Measurements from ENCODE around the gene RNF182. TPM values are rescaled to one million over a fixed set of nuclear protein-coding genes. Genes with fewer than 3 reads are reported as not detected.

Gene RNF182
- total RNA-seq, 1 donor from 2014 or later: 8.3 TPM

DNA sequence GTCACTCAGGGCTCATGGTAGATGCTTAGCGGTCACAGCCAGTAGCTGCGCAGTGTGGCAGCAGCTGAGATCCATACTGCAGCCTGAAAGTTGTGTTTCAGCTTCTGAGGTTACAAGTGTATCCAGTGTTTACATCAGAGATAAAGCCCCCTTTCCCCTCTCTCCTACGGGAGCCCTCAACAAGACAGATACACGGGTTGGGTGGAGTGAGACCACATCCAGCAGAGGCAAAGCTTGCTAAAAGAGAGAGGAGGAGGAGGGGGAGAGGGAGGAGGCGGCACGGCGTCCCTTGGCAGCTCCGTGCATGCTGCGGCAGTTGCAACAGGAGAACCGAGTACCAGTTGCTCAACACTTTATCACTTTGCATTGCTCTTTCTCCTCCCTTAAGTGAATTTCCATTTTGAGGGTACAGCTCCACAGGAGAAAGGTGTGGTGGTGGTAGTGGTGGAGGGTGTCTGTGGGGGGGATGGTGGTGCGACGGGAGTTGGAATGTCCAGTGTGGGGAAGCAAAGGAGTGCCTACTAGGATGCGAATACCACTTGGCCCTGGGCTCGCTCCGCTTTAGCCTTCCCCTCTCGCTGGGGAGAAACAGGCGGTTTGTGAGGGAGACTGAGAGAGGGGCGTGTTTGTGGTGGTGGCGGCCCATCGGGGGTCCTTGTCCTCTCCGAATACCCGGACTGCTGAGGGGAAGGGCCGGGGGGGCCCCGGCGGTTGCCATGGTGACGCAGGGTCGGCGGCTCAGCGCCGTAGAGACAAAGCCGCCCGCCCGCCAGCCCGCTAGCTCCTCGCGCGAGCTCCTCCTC, 405 bp upstream of the RNF182 start:
- peak overlapping the region; percentile 80 for H3K9ac ChIP-seq (ENCODE audit: low read length)
- H3K79me2 ChIP-seq (ENCODE audit: insufficient read depth, low read length): peaks cover 27% of the 10 kb centered on the region
- Mint-ChIP-seq H3K27ac (ENCODE audit: unreplicated experiment) (peak overlapping the region; percentile 82), H3K36me3 (ENCODE audit: low read depth, unreplicated experiment) (no peaks in the 10 kb centered on the region), H3K27me3 (ENCODE audit: low read depth, unreplicated experiment) (peaks cover 2% of the 10 kb centered on the region), H3K4me1 (ENCODE audit: low read depth, unreplicated experiment) (peaks cover 15% of the 10 kb centered on the region), H3K9me3 (ENCODE audit: unreplicated experiment) (no peaks in the 10 kb centered on the region), H3K4me3 (ENCODE audit: unreplicated experiment) (peak overlapping the region; percentile 90)
- no peak for TF ChIP-seq EZH2 (IDR thresholded peaks at IDR 0.05; ENCODE audit: insufficient read depth, low read length)
- TF ChIP-seq, protein P1, sequence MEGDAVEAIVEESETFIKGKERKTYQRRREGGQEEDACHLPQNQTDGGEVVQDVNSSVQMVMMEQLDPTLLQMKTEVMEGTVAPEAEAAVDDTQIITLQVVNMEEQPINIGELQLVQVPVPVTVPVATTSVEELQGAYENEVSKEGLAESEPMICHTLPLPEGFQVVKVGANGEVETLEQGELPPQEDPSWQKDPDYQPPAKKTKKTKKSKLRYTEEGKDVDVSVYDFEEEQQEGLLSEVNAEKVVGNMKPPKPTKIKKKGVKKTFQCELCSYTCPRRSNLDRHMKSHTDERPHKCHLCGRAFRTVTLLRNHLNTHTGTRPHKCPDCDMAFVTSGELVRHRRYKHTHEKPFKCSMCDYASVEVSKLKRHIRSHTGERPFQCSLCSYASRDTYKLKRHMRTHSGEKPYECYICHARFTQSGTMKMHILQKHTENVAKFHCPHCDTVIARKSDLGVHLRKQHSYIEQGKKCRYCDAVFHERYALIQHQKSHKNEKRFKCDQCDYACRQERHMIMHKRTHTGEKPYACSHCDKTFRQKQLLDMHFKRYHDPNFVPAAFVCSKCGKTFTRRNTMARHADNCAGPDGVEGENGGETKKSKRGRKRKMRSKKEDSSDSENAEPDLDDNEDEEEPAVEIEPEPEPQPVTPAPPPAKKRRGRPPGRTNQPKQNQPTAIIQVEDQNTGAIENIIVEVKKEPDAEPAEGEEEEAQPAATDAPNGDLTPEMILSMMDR (IDR thresholded peaks at IDR 0.05; ENCODE audit: insufficient read depth, low read depth, low read length): no peak
- peak overlapping the region; percentile 92 for H2AFZ ChIP-seq (ENCODE audit: low read depth, low read length)
- DNase-seq (ENCODE audit: low read depth) (peak; percentile 41), FAIRE-seq (no peak)
- H3K27me3 ChIP-seq (ENCODE audit: insufficient read depth, low read length): no peaks in the 10 kb centered on the region
- H3K4me2 ChIP-seq (ENCODE audit: low read length): peak overlapping the region; percentile 95
- peaks cover 6% of the 10 kb centered on the region for H4K20me1 ChIP-seq (ENCODE audit: insufficient read depth, low read length)
- H3K4me1 ChIP-seq (ENCODE audit: insufficient read depth, low read length): peaks cover 17% of the 10 kb centered on the region
- H3K9me3 ChIP-seq (ENCODE audit: insufficient read depth, low read depth, low read length): no peaks in the 10 kb centered on the region
- H3K36me3 ChIP-seq (ENCODE audit: insufficient read depth, low read length): no peaks in the 10 kb centered on the region
- H3K4me3 ChIP-seq (ENCODE audit: insufficient read depth, low read depth, low read length): peak overlapping the region; percentile 64
- peak overlapping the region; percentile 63 for H3K27ac ChIP-seq (ENCODE audit: low read depth, low read length)

DNA sequence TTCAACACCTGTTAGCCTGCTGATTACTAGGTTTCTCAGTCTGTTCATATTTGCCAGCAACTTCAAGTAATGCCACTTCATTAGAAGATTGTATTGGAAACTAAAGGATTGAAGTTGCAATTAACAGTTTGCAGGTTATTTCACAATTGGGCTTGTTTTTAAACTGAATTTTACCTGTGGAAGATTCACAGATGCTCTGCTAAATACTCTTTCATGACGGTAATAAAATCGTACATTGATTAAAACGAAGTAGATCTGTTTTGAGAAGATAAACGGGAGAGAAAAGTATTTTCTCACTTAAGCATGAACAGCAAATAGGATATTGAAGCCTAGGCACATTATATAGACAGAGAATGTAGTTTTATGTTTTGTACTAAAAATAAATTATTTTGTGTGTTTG, 1.6 kb downstream of the RNF182 start:
- Mint-ChIP-seq H3K36me3 (ENCODE audit: low read depth, unreplicated experiment) (no peaks in the 10 kb centered on the region), H3K4me3 (ENCODE audit: unreplicated experiment) (peak overlapping the region; percentile 46), H3K27me3 (ENCODE audit: low read depth, unreplicated experiment) (peaks cover 2% of the 10 kb centered on the region), H3K4me1 (ENCODE audit: low read depth, unreplicated experiment) (peaks cover 15% of the 10 kb centered on the region), H3K27ac (ENCODE audit: unreplicated experiment) (no peak overlapping the region), H3K9me3 (ENCODE audit: unreplicated experiment) (no peaks in the 10 kb centered on the region)
- no peaks in the 10 kb centered on the region for H3K36me3 ChIP-seq (ENCODE audit: insufficient read depth, low read length)
- no peak overlapping the region for H2AFZ ChIP-seq (ENCODE audit: low read depth, low read length)
- H3K4me2 ChIP-seq (ENCODE audit: low read length): no peak overlapping the region
- FAIRE-seq: no peak
- TF ChIP-seq EZH2 (IDR thresholded peaks at IDR 0.05; ENCODE audit: insufficient read depth, low read length): no peak
- TF ChIP-seq, protein P1 (IDR thresholded peaks at IDR 0.05; ENCODE audit: insufficient read depth, low read depth, low read length): no peak
- no peak for DNase-seq (ENCODE audit: low read depth)
- H3K79me2 ChIP-seq (ENCODE audit: insufficient read depth, low read length): peaks cover 36% of the 10 kb centered on the region
- no peaks in the 10 kb centered on the region for H3K9me3 ChIP-seq (ENCODE audit: insufficient read depth, low read depth, low read length)
- no peak overlapping the region for H3K4me3 ChIP-seq (ENCODE audit: insufficient read depth, low read depth, low read length)
- peaks cover 17% of the 10 kb centered on the region for H3K4me1 ChIP-seq (ENCODE audit: insufficient read depth, low read length)
- H3K27ac ChIP-seq (ENCODE audit: low read depth, low read length): no peak overlapping the region
- H4K20me1 ChIP-seq (ENCODE audit: insufficient read depth, low read length): peaks cover 6% of the 10 kb centered on the region
- no peak overlapping the region for H3K9ac ChIP-seq (ENCODE audit: low read length)
- H3K27me3 ChIP-seq (ENCODE audit: insufficient read depth, low read length): no peaks in the 10 kb centered on the region

DNA sequence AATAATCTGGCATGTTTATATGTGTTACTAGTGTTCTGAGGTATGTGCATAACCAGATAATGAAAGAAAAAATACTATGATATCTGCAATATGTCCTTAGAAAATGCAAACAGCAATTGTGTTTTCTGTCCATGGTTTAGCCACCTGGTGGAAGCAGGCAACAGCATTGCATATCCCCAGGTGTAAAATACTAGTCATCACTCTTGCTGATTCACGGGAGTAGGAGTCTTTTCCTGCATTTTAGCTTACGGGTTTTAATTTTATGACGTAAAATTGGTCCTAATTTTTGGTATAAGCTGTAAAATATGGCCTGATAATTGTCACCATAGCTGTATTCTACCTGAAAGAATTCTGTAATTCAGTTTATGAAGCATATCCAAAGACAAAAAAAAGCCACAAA, 2.5 kb downstream of the RNF182 start:
- Histone ChIP-seq H3K9ac (ENCODE audit: low read length) (no peak overlapping the region), H3K27ac (ENCODE audit: low read depth, low read length) (no peak overlapping the region), H3K4me1 (ENCODE audit: insufficient read depth, low read length) (peaks cover 17% of the 10 kb centered on the region), H4K20me1 (ENCODE audit: insufficient read depth, low read length) (peaks cover 6% of the 10 kb centered on the region), H3K4me2 (ENCODE audit: low read length) (no peak overlapping the region), H3K4me3 (ENCODE audit: insufficient read depth, low read depth, low read length) (no peak overlapping the region), H2AFZ (ENCODE audit: low read depth, low read length) (no peak overlapping the region), H3K9me3 (ENCODE audit: insufficient read depth, low read depth, low read length) (no peaks in the 10 kb centered on the region), H3K79me2 (ENCODE audit: insufficient read depth, low read length) (peaks cover 43% of the 10 kb centered on the region), H3K36me3 (ENCODE audit: insufficient read depth, low read length) (no peaks in the 10 kb centered on the region), H3K27me3 (ENCODE audit: insufficient read depth, low read length) (no peaks in the 10 kb centered on the region)
- Mint-ChIP-seq H3K36me3 (ENCODE audit: low read depth, unreplicated experiment) (no peaks in the 10 kb centered on the region), H3K4me3 (ENCODE audit: unreplicated experiment) (no peak overlapping the region), H3K27me3 (ENCODE audit: low read depth, unreplicated experiment) (peaks cover 2% of the 10 kb centered on the region), H3K27ac (ENCODE audit: unreplicated experiment) (no peak overlapping the region), H3K4me1 (ENCODE audit: low read depth, unreplicated experiment) (peaks cover 15% of the 10 kb centered on the region), H3K9me3 (ENCODE audit: unreplicated experiment) (no peaks in the 10 kb centered on the region)
- DNase-seq (ENCODE audit: low read depth): no peak
- no peak for FAIRE-seq
- TF ChIP-seq EZH2 (IDR thresholded peaks at IDR 0.05; ENCODE audit: insufficient read depth, low read length): no peak
- TF ChIP-seq, protein P1 (IDR thresholded peaks at IDR 0.05; ENCODE audit: insufficient read depth, low read depth, low read length): peak; percentile 4
